Adipose tissue (tissue), 3 donors: ENCODE results near the gene KNSTRN. TPM values are rescaled to one million over a fixed set of nuclear protein-coding genes. Genes with fewer than 3 reads are reported as not detected.

Experiments used
- H3K27ac ChIP-seq: one replicate; pipeline ENCODE4 v1.5.1; 2013; ENCODE audit warnings: low read depth, low read length
- WGBS, 3 donors: extraction: QIAGEN DNeasy Blood & Tissue Kit; methylation state at CpG; one replicate each; pipeline ENCODE4 v1.1.7; 2013; 5-methylcytosine and 5-hydroxymethylcytosine counted together
- polyA plus RNA-seq, 3 donors: library from polyadenylated mRNA; stranded (reverse); fragments of 200-250 nt; gene quantifications; one replicate each; pipeline ENCODE4 v1.2.3, GENCODE V29; 2013
- donor health status: healthy with polysubstance abuse.
- donor health status: Bipolar disorder and iron deficiency.
- donor health status: healthy.

The KNSTRN gene
- polyA plus RNA-seq, 3 donors: 3.2 to 6.6 (median 6.6) TPM

- H3K27ac ChIP-seq: no peak overlapping the region
- WGBS, 3 donors: 27 to 42% (median 36%) methylated on average over 11 to 15 of the region's 15 CpGs
These were observed 37.8 kb upstream of the KNSTRN start for GRCh38 chr15:40344631-40345120.

DNA sequence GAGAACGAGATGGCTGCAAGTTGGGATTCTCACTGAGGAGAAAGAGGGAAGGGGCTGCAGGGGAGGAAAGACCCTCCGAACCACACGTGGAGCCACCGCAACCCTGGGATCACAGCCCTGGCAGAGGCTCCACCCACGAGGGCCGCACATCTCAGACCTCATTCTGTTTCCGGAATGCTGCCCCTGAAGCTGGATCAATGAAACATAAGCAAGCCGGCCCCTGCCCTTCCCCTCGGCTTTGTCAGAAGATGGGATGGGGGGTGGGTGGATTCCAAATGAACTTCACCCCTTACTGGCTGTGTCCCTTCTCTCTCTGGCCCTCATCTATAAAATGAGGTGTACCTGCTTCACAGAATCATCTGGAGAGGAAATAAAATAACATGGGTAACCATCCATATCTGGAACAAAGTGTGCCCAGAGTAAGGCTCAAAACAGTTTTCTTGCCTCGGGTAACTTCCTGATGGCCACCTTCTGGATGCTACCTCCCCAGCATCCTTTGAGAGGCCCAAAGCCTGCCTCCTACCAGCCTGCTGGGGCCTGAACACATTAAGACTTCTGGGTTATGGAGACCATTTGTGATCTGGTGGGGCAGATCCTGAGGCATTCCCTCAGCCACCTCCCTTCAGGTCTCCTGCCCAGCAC, 37.2 kb upstream of the KNSTRN start:
- WGBS, 3 donors: 62 to 76% (median 69%) methylated on average over 10 of the region's 10 CpGs
- no peak overlapping the region for H3K27ac ChIP-seq

- H3K27ac ChIP-seq: no peak overlapping the region
- 83 to 93% (median 89%) methylated on average over 6 of the region's 6 CpGs for WGBS, 3 donors
These were observed 36.5 kb upstream of the KNSTRN start for GRCh38 chr15:40345867-40346578.

DNA sequence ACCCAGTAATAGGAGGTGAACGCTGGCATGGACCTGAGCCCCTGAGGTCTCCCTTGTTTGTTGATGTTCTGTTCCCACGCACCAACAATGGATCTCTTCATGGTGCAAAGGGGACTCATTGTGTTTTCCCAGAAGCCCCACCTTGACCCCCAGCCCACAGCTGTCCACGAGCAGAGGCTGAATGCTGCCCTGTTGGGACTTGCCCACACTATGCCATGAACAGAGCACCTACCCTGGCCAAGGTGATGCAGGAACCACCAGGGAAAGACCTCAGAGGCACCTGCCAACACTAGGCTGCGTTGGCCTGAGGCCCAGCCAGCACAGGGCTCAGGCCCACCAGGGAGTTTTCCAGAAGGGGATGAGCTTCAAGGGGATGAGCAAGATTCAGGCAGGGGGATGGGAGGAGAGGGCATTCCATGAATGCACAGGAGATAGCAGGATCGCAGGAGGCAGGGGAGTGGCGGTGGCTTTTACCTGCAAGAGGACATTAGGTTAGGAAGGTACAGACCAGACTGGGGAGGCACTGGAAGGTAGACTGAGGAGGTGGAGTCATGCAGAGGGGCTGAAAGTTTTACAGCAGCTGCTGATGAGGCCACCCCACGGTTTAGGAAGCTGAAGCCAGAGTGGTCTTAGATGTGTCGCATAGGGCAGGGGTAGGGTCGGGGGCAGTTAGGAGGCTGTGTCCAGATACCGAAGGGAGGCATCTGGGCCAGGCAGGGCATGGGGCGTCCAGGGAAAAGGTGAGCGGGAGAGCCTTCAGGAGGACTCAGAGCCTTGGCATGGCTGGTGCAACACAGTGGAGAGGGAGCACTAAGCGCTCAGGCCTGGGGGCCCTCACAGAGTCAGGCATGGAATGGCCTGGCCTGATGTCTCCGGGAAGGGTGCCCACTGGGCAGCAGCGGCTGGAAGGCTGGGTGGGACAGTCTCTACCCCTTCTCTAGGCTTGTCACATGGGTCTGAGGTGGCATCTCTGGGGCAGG, 35.7 kb upstream of the KNSTRN start:
- H3K27ac ChIP-seq: no peak overlapping the region
- 88 to 92% (median 90%) methylated on average over 15 of the region's 15 CpGs for WGBS, 3 donors

GRCh38 chr15:40347559-40348473, 34.7 kb upstream of the KNSTRN start:
- H3K27ac ChIP-seq: no peak overlapping the region
- 87 to 93% (median 91%) methylated on average over 11 of the region's 11 CpGs for WGBS, 3 donors

DNA sequence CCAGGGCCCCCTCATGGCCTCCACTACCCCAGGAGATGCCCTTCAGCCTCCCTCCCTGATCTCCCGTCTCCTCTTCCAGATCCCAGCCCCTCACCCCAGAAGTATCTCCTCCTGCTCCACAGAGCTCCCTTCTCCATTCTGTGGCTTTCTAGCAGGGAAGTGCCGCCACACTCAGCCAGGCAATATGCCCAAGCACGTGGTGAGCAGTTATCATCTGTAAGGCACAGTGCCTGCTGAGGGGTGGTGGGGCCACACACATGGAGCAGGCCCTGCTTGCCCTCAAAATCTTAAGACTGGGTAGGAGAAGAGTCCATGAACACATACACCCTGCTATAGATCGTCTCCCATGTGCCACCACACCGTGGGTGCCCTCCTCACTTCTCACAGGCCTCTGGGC, 34.0 kb upstream of the KNSTRN start:
- H3K27ac ChIP-seq: no peak overlapping the region
- WGBS, 3 donors: 78 to 94% (median 80%) methylated on average over 5 of the region's 5 CpGs

DNA sequence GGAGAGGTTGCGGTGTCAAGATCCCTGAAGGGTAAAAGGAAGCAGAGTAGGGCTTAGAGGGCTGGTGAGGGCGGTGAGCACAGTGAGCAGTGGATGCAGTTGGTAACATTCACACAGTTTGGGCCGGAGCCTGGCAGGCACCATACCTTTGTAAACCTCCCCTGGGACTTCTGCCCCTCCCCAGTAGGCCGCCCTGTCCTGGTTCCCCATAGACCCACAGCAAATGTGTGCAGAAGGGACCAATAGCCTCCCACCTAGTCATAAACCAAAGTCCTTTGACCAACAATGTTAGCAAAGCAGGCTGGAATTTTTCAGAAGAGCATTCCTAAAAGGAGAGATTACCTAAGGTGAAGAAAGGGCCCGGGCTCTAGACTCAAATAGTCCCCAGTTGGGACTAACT, 33.4 kb upstream of the KNSTRN start:
- 89 to 94% (median 94%) methylated on average over 5 of the region's 5 CpGs for WGBS, 3 donors
- no peak overlapping the region for H3K27ac ChIP-seq

GRCh38 chr15:40352281-40352901, 30.1 kb upstream of the KNSTRN start:
- 77 to 86% (median 82%) methylated on average over 7 of the region's 7 CpGs for WGBS, 3 donors
- no peak overlapping the region for H3K27ac ChIP-seq

- WGBS, 3 donors: 74 to 87% (median 74%) methylated on average over 5 of the region's 5 CpGs
- H3K27ac ChIP-seq: no peak overlapping the region
These were observed 28.8 kb upstream of the KNSTRN start for GRCh38 chr15:40353697-40354096.

DNA sequence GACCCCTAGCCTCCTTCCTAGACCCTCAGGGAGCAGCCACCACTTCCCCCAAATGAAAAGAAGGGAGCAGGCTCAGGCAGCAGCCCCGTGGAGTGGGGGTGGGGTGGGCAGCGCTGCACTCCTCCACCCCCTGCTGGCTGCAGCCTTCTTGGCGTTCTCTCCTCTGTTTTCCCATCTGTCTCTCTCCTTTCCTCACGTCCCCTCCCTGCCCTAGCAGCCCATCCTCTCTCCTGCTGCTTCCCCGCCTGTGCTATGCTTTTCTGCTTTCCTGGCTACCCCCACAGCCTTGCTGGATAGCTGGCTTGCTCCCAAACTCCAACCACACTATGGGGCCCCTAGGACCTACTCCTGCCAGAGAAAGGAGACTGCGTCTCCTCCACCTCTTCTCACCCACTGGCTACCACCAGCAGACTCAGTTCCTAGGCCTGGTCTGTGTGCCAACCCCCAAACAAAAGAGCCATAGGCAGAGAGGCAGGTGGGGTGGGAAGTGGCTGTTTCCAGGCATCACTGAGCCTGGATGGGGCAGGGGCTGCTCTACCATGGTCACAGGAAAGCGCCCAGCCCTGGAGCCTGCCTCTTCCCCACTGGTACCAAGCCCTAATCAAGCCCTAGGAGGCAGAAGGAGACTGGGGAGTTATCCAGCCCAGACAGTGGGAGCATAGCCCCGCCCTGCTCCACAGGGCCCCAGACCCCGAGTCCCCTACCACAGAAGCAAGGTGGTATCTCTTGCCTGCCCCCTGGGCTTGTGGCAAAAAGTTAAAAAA, 27.9 kb upstream of the KNSTRN start:
- H3K27ac ChIP-seq: no peak overlapping the region
- WGBS, 3 donors: 41 to 48% (median 44%) methylated on average over 9 of the region's 9 CpGs

DNA sequence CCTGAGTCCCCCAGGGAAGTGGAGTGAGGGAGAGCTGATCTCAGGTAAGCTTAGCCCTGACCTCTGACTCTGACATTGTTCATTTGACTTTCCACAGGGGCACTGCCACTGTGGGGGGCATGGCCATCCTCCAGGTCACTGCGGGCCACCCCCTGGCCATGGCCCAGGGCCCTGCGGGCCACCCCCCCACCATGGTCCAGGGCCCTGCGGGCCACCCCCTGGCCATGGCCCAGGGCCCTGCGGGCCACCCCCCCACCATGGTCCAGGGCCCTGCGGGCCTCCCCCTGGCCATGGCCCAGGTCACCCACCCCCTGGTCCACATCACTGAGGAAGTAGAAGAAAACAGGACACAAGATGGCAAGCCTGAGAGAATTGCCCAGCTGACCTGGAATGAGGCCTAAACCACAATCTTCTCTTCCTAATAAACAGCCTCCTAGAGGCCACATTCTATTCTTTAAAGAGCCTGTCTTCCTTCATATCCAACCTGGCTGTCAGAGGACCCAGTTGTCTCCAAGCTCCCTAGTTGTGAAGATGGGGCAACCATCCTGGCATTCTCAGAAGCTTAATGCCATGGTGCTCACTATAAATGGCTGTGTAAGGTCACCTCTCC, 26.4 kb upstream of the KNSTRN start:
- no peak overlapping the region for H3K27ac ChIP-seq
- WGBS, 3 donors: 86 to 90% (median 88%) methylated on average over 4 to 5 of the region's 5 CpGs

- WGBS, 3 donors: 60 to 86% (median 73%) methylated on average over 1 of the region's 1 CpG
These were observed 25.3 kb upstream of the KNSTRN start for GRCh38 chr15:40357246-40357645.

GRCh38 chr15:40357723-40358470, 24.6 kb upstream of the KNSTRN start, which contains the start of gene DISP2:
Gene DISP2 (plus strand): TSS chr15:40358219. CDS start chr15:40358322, 103 bp downstream.
- H3K27ac ChIP-seq: no peak within 1 kb of the TSS
- WGBS, 3 donors: 3 to 5% (median 4%) methylated on average over 51 to 82 of the region's 82 CpGs

More at GRCh38 chr15:40357246-40357645, 25.3 kb upstream of the KNSTRN start:
- no peak overlapping the region for H3K27ac ChIP-seq

DNA sequence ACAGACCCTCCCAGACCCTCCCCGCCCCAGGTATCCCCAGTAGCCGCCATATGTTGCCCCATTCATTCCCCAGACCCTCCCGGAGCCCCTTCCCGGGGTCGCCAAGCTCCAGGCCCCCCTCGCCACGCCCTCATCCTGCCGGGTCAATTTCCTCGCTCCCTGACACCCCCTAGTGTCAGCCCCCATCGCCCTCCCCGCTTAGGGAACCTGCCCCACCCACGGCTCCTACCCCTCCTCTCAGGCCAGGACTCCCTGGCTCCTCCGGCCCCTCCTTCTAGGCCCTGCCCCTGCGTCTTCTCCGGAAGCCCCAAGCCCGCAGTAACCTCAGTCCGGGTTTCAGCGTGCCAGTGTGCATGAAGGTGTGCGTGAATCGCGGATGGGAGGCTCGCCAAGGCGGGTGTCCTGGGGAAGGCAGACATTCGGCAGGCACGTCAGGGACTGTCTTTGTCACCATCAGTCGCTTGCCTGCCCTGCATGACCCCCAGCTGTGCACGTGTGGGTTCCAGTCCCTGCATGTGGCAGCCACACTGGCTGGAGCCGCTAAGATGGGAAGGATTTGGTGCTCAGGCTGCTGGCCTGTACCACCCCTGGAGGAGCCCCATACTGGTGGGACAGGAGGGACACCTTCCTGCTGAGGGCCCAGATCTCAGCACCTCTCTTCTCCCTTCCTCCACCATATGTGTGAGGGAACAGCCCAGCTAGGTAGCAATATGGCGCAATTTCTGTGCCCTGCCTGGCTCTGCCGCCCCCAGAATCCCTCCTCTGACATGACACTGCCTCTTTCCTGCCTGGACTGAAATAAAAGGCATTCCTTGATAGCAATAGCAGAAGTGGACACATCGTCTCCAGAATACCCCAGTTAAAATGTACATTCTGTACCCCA, 23.8 kb upstream of the KNSTRN start:
- H3K27ac ChIP-seq: no peak overlapping the region
- WGBS, 3 donors: 11 to 16% (median 12%) methylated on average over 29 to 31 of the region's 31 CpGs

DNA sequence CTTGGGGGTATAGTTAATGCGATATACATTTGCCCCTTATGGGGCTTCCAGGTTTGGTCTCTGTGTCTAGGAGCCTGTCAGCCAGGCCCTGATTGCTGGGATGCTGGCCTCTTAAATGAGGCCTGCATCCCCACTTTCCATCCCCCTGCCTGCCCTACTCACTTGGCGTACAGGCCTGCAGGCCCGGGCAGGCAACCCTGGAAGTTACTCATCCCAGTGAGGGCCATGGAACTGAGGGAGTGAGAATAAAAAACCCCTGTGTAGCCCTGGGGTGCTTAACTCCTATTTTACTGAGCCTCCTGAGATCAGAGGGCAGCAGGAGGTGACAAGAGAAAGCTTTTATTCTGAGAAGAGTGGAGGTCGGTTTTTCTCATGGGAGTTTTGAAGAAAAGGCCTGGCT, 22.5 kb upstream of the KNSTRN start:
- no peak overlapping the region for H3K27ac ChIP-seq
- WGBS, 3 donors: 92 to 96% (median 95%) methylated on average over 4 of the region's 4 CpGs
